Loucy (cell line): ENCODE measurements around the gene OFD1.

Source experiments
- H2AFZ ChIP-seq: fragments of 200-600 bp; sonication (generic); 2 replicates; pipeline ENCODE4 v1.6.0; 2016; ENCODE audit warnings: antibody characterized with exemption, mild to moderate bottlenecking, low read length, moderate library complexity
- H3F3A ChIP-seq: fragments of 200-600 bp; 2 replicates; pipeline ENCODE4 v1.6.0; 2016; ENCODE audit warnings: antibody characterized with exemption, low read depth, mild to moderate bottlenecking
- H3K27me3 ChIP-seq: fragments of 200-600 bp; sonication (generic); 2 replicates; pipeline ENCODE4 v1.6.1; 2014; ENCODE audit warnings: low read length, mild to moderate bottlenecking; ENCODE audit not compliant: insufficient read depth, poor library complexity, severe bottlenecking
- H3K36me3 ChIP-seq: fragments of 200-600 bp; sonication (generic); 2 replicates; pipeline ENCODE4 v1.6.1; 2016; ENCODE audit warnings: low read length; ENCODE audit not compliant: insufficient read depth
- H3K4me1 ChIP-seq: fragments of 200-600 bp; sonication (generic); 2 replicates; pipeline ENCODE4 v1.5.1; 2014; ENCODE audit warnings: low read length, mild to moderate bottlenecking; ENCODE audit not compliant: insufficient read depth, poor library complexity, severe bottlenecking
- H3K4me2 ChIP-seq: fragments of 200-600 bp; sonication (generic); 2 replicates; pipeline ENCODE4 v1.6.0; 2014; ENCODE audit warnings: antibody characterized with exemption, low read length, low read depth, mild to moderate bottlenecking; ENCODE audit not compliant: poor library complexity, severe bottlenecking
- H3K4me3 ChIP-seq: fragments of 200-600 bp; sonication (generic); 2 replicates; pipeline ENCODE4 v1.5.1; 2014; ENCODE audit warnings: low read length, mild to moderate bottlenecking, mixed read lengths; ENCODE audit not compliant: poor library complexity, severe bottlenecking
- H3K79me2 ChIP-seq: fragments of 200-600 bp; sonication (generic); 2 replicates; pipeline ENCODE4 v1.6.1; 2014; ENCODE audit warnings: low read length; ENCODE audit not compliant: insufficient read depth
- H3K9ac ChIP-seq: fragments of 200-600 bp; sonication (generic); 2 replicates; pipeline ENCODE4 v1.6.0; 2014; ENCODE audit warnings: mild to moderate bottlenecking, low read depth, low read length, moderate library complexity; ENCODE audit not compliant: poor library complexity, severe bottlenecking
- H3K9me2 ChIP-seq: fragments of 200-600 bp; sonication (generic); replicated peaks from 2 replicates; pipeline ENCODE4 v1.6.1; 2016; ENCODE audit warnings: low read depth, low read length, mixed read lengths
- H3K9me3 ChIP-seq: fragments of 200-600 bp; sonication (generic); 2 replicates; pipeline ENCODE4 v1.6.1; 2014; ENCODE audit warnings: mild to moderate bottlenecking, antibody characterized with exemption, low read length, low read depth; ENCODE audit not compliant: insufficient read depth
- H4K20me1 ChIP-seq: fragments of 200-600 bp; sonication (generic); 2 replicates; pipeline ENCODE4 v1.6.0; 2014; ENCODE audit warnings: antibody characterized with exemption, low read length, mild to moderate bottlenecking; ENCODE audit not compliant: insufficient read depth, poor library complexity, severe bottlenecking
- EZH2phosphoT487 ChIP-seq: fragments of 200-600 bp; IDR thresholded peaks from 2 replicates; pipeline ENCODE4 v1.6.1; 2018; ENCODE audit warnings: antibody characterized with exemption, mild to moderate bottlenecking, moderate library complexity, borderline replicate concordance
- TF ChIP-seq, protein P1 (sequence below): fragments of 200-600 bp; sonication (generic); conservative IDR thresholded peaks from 2 replicates; pipeline ENCODE4 v1.5.1; 2014; ENCODE audit warnings: mild to moderate bottlenecking, antibody characterized with exemption, low read length

The OFD1 gene

DNA sequence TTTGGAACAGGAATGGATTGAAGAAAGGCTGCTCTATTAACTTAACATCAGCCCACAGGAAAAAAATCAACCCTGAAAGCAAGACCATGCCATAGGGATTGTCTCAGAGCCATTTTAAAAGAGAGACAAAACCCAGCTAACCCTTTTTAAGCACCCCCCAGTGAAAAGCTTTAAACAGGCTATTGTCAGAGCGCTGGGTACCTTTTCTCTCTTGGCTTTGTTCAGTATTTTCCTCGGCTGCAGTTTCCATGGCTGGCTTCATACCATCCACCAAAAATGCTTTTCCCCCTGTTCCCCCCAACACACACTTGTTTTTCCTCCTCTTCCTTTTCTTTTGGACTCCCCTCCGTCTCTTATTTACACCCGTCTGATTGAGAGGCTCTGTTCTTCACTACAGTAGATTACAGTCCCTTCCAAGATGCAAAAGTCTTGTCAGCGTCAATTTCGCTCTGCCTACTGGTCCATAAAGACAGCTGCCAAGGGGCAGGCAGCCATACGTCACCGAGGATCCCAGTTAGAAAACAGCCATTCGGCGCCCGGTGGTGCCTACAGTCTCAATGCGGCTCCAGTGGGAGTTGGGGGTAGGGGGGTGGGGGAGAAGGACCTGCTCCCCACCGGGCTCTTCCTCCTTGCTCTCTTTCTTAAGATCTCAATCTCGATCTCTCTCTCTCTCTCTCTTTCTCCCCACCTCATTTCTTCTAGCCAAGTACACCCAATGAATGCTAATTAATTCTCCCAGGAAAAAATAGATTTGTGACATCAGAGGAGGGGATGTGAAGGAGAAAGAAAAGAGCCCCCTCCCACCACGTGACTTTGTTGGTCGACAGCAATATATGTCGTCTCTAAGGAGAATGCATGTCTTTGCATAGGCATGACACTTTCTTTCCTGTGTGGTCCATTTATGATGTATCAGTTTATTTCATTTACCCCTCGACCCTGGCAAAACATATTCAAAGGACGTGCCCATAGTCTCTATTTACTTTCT, 82.4 kb downstream of the OFD1 start, which contains the start of gene GPM6B:
TSS of gene GPM6B (minus strand) at position 451 of the 985 bp plus-strand sequence. CDS start at position 262, 189 bp downstream.
- Histone ChIP-seq H3K4me1 (no peaks in the 10 kb centered on the region), H3K9ac (no peak within 1 kb of the TSS), H3K4me3 (no peak within 1 kb of the TSS)

More for the DNA sequence above, 82.4 kb downstream of the OFD1 start, which contains the start of gene GPM6B:
- Histone ChIP-seq H3K9me3 (no peaks in the 10 kb centered on the region), H3K27me3 (no peaks in the 10 kb centered on the region), H3K79me2 (no peaks in the 10 kb centered on the region), H3F3A (no peaks in the 10 kb centered on the region), H3K9me2 (no peaks in the 10 kb centered on the region), H4K20me1 (no peaks in the 10 kb centered on the region), H2AFZ (no peak within 1 kb of the TSS), H3K4me2 (no peak within 1 kb of the TSS), H3K36me3 (no peaks in the 10 kb centered on the region)
- no peak for TF ChIP-seq EZH2phosphoT487
- TF ChIP-seq, protein P1, sequence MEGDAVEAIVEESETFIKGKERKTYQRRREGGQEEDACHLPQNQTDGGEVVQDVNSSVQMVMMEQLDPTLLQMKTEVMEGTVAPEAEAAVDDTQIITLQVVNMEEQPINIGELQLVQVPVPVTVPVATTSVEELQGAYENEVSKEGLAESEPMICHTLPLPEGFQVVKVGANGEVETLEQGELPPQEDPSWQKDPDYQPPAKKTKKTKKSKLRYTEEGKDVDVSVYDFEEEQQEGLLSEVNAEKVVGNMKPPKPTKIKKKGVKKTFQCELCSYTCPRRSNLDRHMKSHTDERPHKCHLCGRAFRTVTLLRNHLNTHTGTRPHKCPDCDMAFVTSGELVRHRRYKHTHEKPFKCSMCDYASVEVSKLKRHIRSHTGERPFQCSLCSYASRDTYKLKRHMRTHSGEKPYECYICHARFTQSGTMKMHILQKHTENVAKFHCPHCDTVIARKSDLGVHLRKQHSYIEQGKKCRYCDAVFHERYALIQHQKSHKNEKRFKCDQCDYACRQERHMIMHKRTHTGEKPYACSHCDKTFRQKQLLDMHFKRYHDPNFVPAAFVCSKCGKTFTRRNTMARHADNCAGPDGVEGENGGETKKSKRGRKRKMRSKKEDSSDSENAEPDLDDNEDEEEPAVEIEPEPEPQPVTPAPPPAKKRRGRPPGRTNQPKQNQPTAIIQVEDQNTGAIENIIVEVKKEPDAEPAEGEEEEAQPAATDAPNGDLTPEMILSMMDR, result no peak
